Measurements from ENCODE around the gene MED12. TPM values are rescaled to one million over a fixed set of nuclear protein-coding genes. Genes with fewer than 3 reads are reported as not detected.

MED12 gene
- total and polyA plus RNA-seq, 10 of the 15 experiments (the other 5 are each of a cell fraction or from before 2014, with no cell fraction given), result 0.68 to 28.5 (median 13.7) TPM

- intact Hi-C loops (cut with micrococcal nuclease; ENCODE audit: unreplicated experiment) (loop anchor here (1.0 to 2.0 kb wide), 4 partner anchors 81 to 410 kb away; no protein-coding TSS in a partner anchor), in situ Hi-C loops (cut with MboI) (loop anchor here (5.0 kb wide), 1 partner anchor 407 kb away; no protein-coding TSS in a partner anchor)
- H3K27ac ChIP-seq (ENCODE audit: control insufficient read depth, insufficient read depth), result no peak overlapping the region
- no peaks in the 10 kb centered on the region for H3K9me3 ChIP-seq (replicated peaks; ENCODE audit: control insufficient read depth, insufficient read depth, low read length)
- RAD21 ChIA-PET (ENCODE audit: unreplicated experiment), result interaction anchor here (0.6 to 4.8 kb wide), 5 partner anchors 18 to 178 kb away, joined by 3 to 49 read pairs (median 4); partner anchors contain the start of genes MED12 and NONO
- 0% methylated on average over 4 of the region's 4 CpGs for WGBS (ENCODE audit: insufficient coverage, insufficient replicate concordance, low lambda C conversion rate, missing lambda C conversion rate)
- H3K4me2 ChIP-seq (ENCODE audit: control insufficient read depth, insufficient read depth), result no peak overlapping the region
- DNase-seq (ENCODE audit: low read depth, low spot score) (peak; percentile 31), ATAC-seq (peak; percentile 59), FAIRE-seq (peak; percentile 73)
- CTCF ChIA-PET, result interaction anchor here (0.9 to 7.2 kb wide), 10 partner anchors 9 to 410 kb away, joined by 3 to 55 read pairs (median 5); no protein-coding TSS in a partner anchor
- H3K9ac ChIP-seq (ENCODE audit: control insufficient read depth, insufficient read depth, low read length), result no peak overlapping the region
- no TSS peak for BruUV-seq (replicated peaks)
- TF ChIP-seq, protein P1, sequence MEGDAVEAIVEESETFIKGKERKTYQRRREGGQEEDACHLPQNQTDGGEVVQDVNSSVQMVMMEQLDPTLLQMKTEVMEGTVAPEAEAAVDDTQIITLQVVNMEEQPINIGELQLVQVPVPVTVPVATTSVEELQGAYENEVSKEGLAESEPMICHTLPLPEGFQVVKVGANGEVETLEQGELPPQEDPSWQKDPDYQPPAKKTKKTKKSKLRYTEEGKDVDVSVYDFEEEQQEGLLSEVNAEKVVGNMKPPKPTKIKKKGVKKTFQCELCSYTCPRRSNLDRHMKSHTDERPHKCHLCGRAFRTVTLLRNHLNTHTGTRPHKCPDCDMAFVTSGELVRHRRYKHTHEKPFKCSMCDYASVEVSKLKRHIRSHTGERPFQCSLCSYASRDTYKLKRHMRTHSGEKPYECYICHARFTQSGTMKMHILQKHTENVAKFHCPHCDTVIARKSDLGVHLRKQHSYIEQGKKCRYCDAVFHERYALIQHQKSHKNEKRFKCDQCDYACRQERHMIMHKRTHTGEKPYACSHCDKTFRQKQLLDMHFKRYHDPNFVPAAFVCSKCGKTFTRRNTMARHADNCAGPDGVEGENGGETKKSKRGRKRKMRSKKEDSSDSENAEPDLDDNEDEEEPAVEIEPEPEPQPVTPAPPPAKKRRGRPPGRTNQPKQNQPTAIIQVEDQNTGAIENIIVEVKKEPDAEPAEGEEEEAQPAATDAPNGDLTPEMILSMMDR (IDR thresholded peaks at IDR 0.05 in 2 of 3, conservative IDR thresholded peaks at IDR 0.05 in 1 of 3; ENCODE audit: control insufficient read depth in 2 of 3, extremely low read depth in 1 of 3, insufficient read depth in 1 of 3, low read depth in 3 of 3, low read length in 3 of 3), result peak; percentile 69 to 86 (median 70); a peak in 5 of 6 replicates
- TF ChIP-seq ZNF274 (IDR thresholded peaks at IDR 0.05; ENCODE audit: insufficient read depth, insufficient read length) (no peak), RB1 (IDR thresholded peaks at IDR 0.05; ENCODE audit: borderline replicate concordance) (0 out of 2 replicates have a peak, but pooled peaks have one; percentile 36), MYB (IDR thresholded peaks at IDR 0.05; ENCODE audit: borderline replicate concordance, low read depth, low read length) (no peak), YY1 (IDR thresholded peaks at IDR 0.05; ENCODE audit: low read depth, low read length) (peak; percentile 58; the same call in 1 of the 2 replicates), SMC3 (IDR thresholded peaks at IDR 0.05; ENCODE audit: borderline replicate concordance, low read length) (peak; percentile 90), RAD21 (IDR thresholded peaks at IDR 0.05; ENCODE audit: insufficient read depth, low read depth, low read length) (peak; percentile 78), KLF5 (IDR thresholded peaks at IDR 0.05; ENCODE audit: partially characterized antibody) (peak; percentile 30), DPF2 (IDR thresholded peaks at IDR 0.05) (no peak), SREBF2 (IDR thresholded peaks at IDR 0.05; ENCODE audit: low read length) (no peak), SIX5 (IDR thresholded peaks at IDR 0.05; ENCODE audit: low read depth, low read length, severe bottlenecking) (no peak), SRF (IDR thresholded peaks at IDR 0.05; ENCODE audit: low read depth in 2 of 2, low read length in 2 of 2) (no peak)
- TF ChIP-seq, protein P2, sequence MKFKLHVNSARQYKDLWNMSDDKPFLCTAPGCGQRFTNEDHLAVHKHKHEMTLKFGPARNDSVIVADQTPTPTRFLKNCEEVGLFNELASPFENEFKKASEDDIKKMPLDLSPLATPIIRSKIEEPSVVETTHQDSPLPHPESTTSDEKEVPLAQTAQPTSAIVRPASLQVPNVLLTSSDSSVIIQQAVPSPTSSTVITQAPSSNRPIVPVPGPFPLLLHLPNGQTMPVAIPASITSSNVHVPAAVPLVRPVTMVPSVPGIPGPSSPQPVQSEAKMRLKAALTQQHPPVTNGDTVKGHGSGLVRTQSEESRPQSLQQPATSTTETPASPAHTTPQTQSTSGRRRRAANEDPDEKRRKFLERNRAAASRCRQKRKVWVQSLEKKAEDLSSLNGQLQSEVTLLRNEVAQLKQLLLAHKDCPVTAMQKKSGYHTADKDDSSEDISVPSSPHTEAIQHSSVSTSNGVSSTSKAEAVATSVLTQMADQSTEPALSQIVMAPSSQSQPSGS (IDR thresholded peaks at IDR 0.05; ENCODE audit: low read length), result no peak
- no peaks in the 10 kb centered on the region for H3K27me3 ChIP-seq (replicated peaks in 1 of 2; ENCODE audit: control insufficient read depth in 2 of 2, insufficient read depth in 2 of 2, low read length in 1 of 2)
- no peaks in the 10 kb centered on the region; the same call in 1 of the 2 replicates for H3K79me2 ChIP-seq (ENCODE audit: control insufficient read depth, insufficient read depth, low read length)
- SMC1A ChIA-PET (ENCODE audit: uncharacterized antibody, unreplicated experiment), result interaction anchor here (0.9 to 4.4 kb wide), 8 partner anchors 18 to 410 kb away, joined by 3 to 43 read pairs (median 6); partner anchors contain the start of genes FOXO4 and SNX12
- H3K4me3 ChIP-seq, result no peak overlapping the region
- H2AFZ ChIP-seq (ENCODE audit: control insufficient read depth, low read depth, low read length), result no peak overlapping the region
- H3K36me3 ChIP-seq (ENCODE audit: control insufficient read depth in 2 of 2, insufficient read depth in 2 of 2, low read length in 1 of 2), result peaks cover 0 to 3% of the 10 kb centered on the region in 2 experiments; a peak in 2 of 4 replicates
- no peaks in the 10 kb centered on the region for H3K4me1 ChIP-seq (ENCODE audit: control insufficient read depth, insufficient read depth, low read length)
- no peaks in the 10 kb centered on the region for H4K20me1 ChIP-seq (ENCODE audit: control insufficient read depth, insufficient read depth)
- POLR2A ChIA-PET, result interaction anchor here (0.6 kb wide), 2 partner anchors 153 to 312 kb away, joined by 3 to 7 read pairs; no protein-coding TSS in a partner anchor
Observed at GRCh38 chrX:71178908-71179307, 60.5 kb downstream of the MED12 start.
